ENCODE data around the gene LRRC43.

The LRRC43 gene

GRCh38 chr12:122204167-122205052 lies 21.5 kb downstream of the LRRC43 start:
- Mint-ChIP-seq H3K27ac (no peak overlapping the region), H3K27me3 (ENCODE audit: low read depth, poor library complexity) (peaks cover 52% of the 10 kb centered on the region), H3K4me3 (peak overlapping the region; percentile 78), H3K4me1 (peaks cover 17% of the 10 kb centered on the region), H3K36me3 (ENCODE audit: low read depth) (peaks cover 19% of the 10 kb centered on the region), H3K9me3 (no peaks in the 10 kb centered on the region)
- no peak for TF ChIP-seq CTCF (IDR thresholded peaks at IDR 0.05)
- DNase-seq = peak; percentile 41

DNA sequence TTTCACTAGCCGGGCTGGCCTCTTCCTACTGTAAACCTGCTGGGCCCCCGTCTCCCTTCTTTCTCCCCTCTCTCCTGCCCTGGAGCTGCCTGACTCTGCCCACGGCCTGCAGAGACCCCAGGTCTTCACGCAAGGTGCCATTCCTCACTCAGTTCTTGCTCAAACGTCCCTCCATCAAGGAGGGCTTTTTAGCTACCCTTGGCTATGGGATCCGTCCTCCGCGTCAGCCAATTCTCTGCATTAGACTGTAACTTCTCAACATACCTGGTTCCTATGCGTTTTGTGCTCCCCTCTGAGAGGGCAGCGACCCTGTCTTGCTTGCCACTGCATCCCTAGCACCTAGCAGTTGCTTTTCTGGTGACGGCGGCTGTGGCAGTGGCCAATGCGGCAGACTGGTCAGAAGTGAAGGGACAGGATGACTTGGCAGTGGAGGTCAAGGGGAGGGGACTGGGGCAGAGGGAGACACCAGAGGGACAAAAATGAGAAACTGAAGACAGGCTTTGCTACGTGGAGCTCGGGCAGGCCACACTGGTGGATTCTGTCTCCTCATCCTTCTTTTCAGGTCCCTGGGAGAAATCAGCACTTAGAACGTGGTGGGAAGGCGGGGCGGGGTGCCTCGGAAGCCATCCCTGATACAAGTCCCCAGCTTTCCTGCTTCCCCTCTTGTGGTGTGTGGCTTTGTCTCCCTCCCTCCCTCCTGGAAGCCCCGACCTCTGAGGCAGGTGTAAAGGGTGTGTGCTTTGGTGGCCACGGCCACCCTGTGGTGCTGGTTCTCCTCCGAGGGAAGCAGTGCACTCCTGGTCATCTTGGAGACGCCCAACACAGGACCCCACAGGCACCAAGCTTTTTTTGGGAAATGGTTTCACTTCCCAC lies 22.4 kb downstream of the LRRC43 start:
- H3K4me1 Mint-ChIP-seq = peaks cover 10% of the 10 kb centered on the region
- H3K27me3 Mint-ChIP-seq (ENCODE audit: low read depth, poor library complexity) = peaks cover 50% of the 10 kb centered on the region
- no peaks in the 10 kb centered on the region for H3K9me3 Mint-ChIP-seq
- H3K4me3 Mint-ChIP-seq = peak overlapping the region; percentile 78
- no peak for DNase-seq
- H3K36me3 Mint-ChIP-seq (ENCODE audit: low read depth) = peaks cover 26% of the 10 kb centered on the region
- TF ChIP-seq CTCF (IDR thresholded peaks at IDR 0.05) = no peak
- no peak overlapping the region for H3K27ac Mint-ChIP-seq

GRCh38 chr12:122206111-122206881 lies 23.4 kb downstream of the LRRC43 start:
- no peak for TF ChIP-seq CTCF (IDR thresholded peaks at IDR 0.05)
- Mint-ChIP-seq H3K9me3 (no peaks in the 10 kb centered on the region), H3K4me1 (peaks cover 10% of the 10 kb centered on the region), H3K36me3 (ENCODE audit: low read depth) (peaks cover 29% of the 10 kb centered on the region), H3K4me3 (peak overlapping the region; percentile 45), H3K27me3 (ENCODE audit: low read depth, poor library complexity) (peaks cover 48% of the 10 kb centered on the region), H3K27ac (no peak overlapping the region)
- DNase-seq = no peak

- H3K4me3 Mint-ChIP-seq = no peak overlapping the region
- H3K36me3 Mint-ChIP-seq (ENCODE audit: low read depth) = peaks cover 36% of the 10 kb centered on the region
- no peaks in the 10 kb centered on the region for H3K9me3 Mint-ChIP-seq
- H3K27me3 Mint-ChIP-seq (ENCODE audit: low read depth, poor library complexity) = peaks cover 41% of the 10 kb centered on the region
- no peak for DNase-seq
- no peak overlapping the region for H3K27ac Mint-ChIP-seq
- no peak for TF ChIP-seq CTCF (IDR thresholded peaks at IDR 0.05)
- H3K4me1 Mint-ChIP-seq = peaks cover 10% of the 10 kb centered on the region
These were observed 24.1 kb downstream of the LRRC43 start for GRCh38 chr12:122206976-122207375.

DNA sequence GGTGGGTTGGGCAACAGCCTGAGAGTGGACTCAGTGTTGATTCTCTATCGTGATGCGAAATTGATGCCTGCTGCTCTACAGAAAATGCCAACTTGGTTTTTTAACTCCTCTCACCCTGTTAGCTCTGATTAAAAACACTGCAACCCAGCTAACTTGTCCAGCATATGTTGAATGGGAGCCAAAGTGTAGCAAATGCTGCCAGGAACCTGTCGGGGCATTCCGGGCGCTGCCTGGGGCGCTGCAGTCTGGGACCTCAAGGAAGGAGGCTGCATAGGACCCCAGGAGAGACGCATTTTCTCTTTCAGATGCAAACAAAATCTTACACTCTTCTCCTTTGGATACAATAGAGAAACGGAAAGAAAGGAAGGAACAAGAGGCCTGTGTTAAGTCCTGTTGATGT lies 24.5 kb downstream of the LRRC43 start:
- no peak overlapping the region for H3K4me3 Mint-ChIP-seq
- no peak for TF ChIP-seq CTCF (IDR thresholded peaks at IDR 0.05)
- DNase-seq = no peak
- H3K36me3 Mint-ChIP-seq (ENCODE audit: low read depth) = peaks cover 40% of the 10 kb centered on the region
- peaks cover 10% of the 10 kb centered on the region for H3K4me1 Mint-ChIP-seq
- peaks cover 40% of the 10 kb centered on the region for H3K27me3 Mint-ChIP-seq (ENCODE audit: low read depth, poor library complexity)
- no peaks in the 10 kb centered on the region for H3K9me3 Mint-ChIP-seq
- no peak overlapping the region for H3K27ac Mint-ChIP-seq
